SU-DHL-6 (cell line): ENCODE data around the gene ALOXE3.

Source experiments
- H2AFZ ChIP-seq: fragments of 200-600 bp; sonication (generic); 2 replicates; pipeline ENCODE4 v1.6.1; 2014; ENCODE audit warnings: low read depth, mild to moderate bottlenecking, moderate library complexity, mixed read lengths, antibody characterized with exemption, low read length; ENCODE audit not compliant: severe bottlenecking
- H3F3A ChIP-seq: fragments of 200-600 bp; shearing (Covaris generic); 2 replicates; pipeline ENCODE4 v1.6.0; 2016; ENCODE audit warnings: antibody characterized with exemption, mild to moderate bottlenecking; ENCODE audit not compliant: insufficient read depth
- H3K27ac ChIP-seq: fragments of 200-600 bp; sonication (generic); 2 replicates; pipeline ENCODE4 v1.5.1; 2016; ENCODE audit warnings: low read depth, mild to moderate bottlenecking, low read length, moderate library complexity, mixed read lengths
- H3K27me3 ChIP-seq: fragments of 200-600 bp; sonication (generic), shearing (Covaris generic); 2 replicates; pipeline ENCODE4 v1.6.0; 2014; ENCODE audit warnings: mild to moderate bottlenecking, low read length
- H3K36me3 ChIP-seq: fragments of 200-600 bp; sonication (generic); 2 replicates; pipeline ENCODE4 v1.6.1; 2014; ENCODE audit warnings: mild to moderate bottlenecking, low read length, mixed read lengths
- H3K4me2 ChIP-seq: fragments of 300-600, 200-600 bp; shearing (Covaris generic), sonication (generic); 2 replicates; pipeline ENCODE4 v1.6.0; 2014; ENCODE audit warnings: low read length, low read depth, mild to moderate bottlenecking; ENCODE audit not compliant: poor library complexity, severe bottlenecking
- H3K4me3 ChIP-seq: fragments of 200-600 bp; sonication (generic); 2 replicates; pipeline ENCODE4 v1.5.1; 2014; ENCODE audit warnings: antibody characterized with exemption, low read length, mild to moderate bottlenecking, mixed read lengths; ENCODE audit not compliant: insufficient read depth, poor library complexity, severe bottlenecking
- H3K79me2 ChIP-seq: fragments of 200-600 bp; sonication (generic); 2 replicates; pipeline ENCODE4 v1.6.1; 2014; ENCODE audit warnings: mild to moderate bottlenecking, low read length, moderate library complexity; ENCODE audit not compliant: insufficient read depth
- H3K9ac ChIP-seq: fragments of 200-600 bp; sonication (generic); 2 replicates; pipeline ENCODE4 v1.7.0; 2014; ENCODE audit warnings: mild to moderate bottlenecking, low read length
- H3K9me2 ChIP-seq: fragments of 200-600 bp; sonication (generic); replicated peaks from 2 replicates; pipeline ENCODE4 v1.6.1; 2014; ENCODE audit warnings: low read length; ENCODE audit not compliant: insufficient read depth
- H3K9me3 ChIP-seq: fragments of 200-600 bp; sonication (generic); 2 replicates; pipeline ENCODE4 v1.6.1; 2014; ENCODE audit warnings: low read length, mixed read lengths; ENCODE audit not compliant: insufficient read depth
- H4K20me1 ChIP-seq: fragments of 200-600 bp; sonication (generic); 2 replicates; pipeline ENCODE4 v1.6.1; 2014; ENCODE audit warnings: low read depth, mild to moderate bottlenecking, antibody characterized with exemption, low read length, moderate library complexity, mixed read lengths
- EZH2phosphoT487 ChIP-seq: fragments of 200-600 bp; sonication (generic), shearing (Covaris generic); conservative IDR thresholded peaks from 2 replicates; pipeline ENCODE4 v1.6.1; 2018; ENCODE audit warnings: mild to moderate bottlenecking, antibody characterized with exemption, low read length, moderate library complexity, mixed read lengths
- TF ChIP-seq, protein P1 (sequence below): fragments of 200-600 bp; sonication (generic); IDR thresholded peaks from one replicate; pipeline ENCODE4 v1.5.1; 2017; ENCODE audit warnings: antibody characterized with exemption, mild to moderate bottlenecking, low read length, moderate library complexity; ENCODE audit not compliant: insufficient read depth, poor library complexity, severe bottlenecking

Gene ALOXE3

DNA sequence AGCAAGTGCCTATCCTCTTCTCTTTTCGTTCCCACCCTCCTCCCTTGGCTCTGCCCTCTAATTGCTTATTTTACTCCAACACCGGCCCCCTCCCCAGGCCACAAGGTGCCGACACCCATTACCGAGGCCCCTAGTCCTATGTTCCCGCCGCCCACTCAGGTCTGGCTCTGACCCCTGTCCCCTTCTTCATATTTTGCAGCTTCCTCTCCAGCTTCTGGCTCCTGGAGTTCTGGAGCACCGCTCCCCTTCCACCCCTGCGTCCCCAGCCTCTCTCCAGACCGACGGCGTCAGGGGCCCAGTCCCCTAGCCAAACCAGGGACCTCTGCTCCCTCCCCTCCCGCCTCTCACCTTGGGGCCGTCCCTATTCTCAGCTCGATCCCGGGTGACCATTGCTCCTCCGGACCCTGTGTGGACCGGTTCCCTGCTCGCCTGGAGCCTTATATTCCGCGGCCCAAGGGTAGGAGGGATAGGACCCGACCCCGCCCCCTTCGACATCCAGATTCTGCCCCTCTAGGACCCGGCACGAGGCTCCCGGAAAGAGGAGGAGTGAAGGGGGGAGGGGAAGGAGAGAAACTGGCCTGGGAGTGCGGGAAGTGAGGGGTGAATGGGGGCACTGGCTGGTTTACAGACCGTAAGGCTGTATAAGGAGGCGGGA, 5.5 kb upstream of the ALOXE3 start, which contains the start of gene HES7:
Gene HES7, minus strand, starts transcription at position 412 of the 655 bp plus-strand sequence. Its CDS starts 22 bp downstream, at position 390.
- Histone ChIP-seq H3K4me2 (peak within 1 kb of the TSS; percentile 98), H3K36me3 (no peaks in the 10 kb centered on the region), H3K27ac (no peak within 1 kb of the TSS), H3K9me2 (no peaks in the 10 kb centered on the region), H4K20me1 (no peaks in the 10 kb centered on the region), H3K79me2 (no peaks in the 10 kb centered on the region), H3K27me3 (no peaks in the 10 kb centered on the region), H3K4me3 (peak within 1 kb of the TSS; percentile 59), H3F3A (peaks cover 26% of the 10 kb centered on the region), H3K9me3 (no peaks in the 10 kb centered on the region), H2AFZ (no peak within 1 kb of the TSS), H3K9ac (peak within 1 kb of the TSS; percentile 2; the same call in 1 of the 2 replicates)
- no peak for TF ChIP-seq EZH2phosphoT487
- TF ChIP-seq, protein P1, sequence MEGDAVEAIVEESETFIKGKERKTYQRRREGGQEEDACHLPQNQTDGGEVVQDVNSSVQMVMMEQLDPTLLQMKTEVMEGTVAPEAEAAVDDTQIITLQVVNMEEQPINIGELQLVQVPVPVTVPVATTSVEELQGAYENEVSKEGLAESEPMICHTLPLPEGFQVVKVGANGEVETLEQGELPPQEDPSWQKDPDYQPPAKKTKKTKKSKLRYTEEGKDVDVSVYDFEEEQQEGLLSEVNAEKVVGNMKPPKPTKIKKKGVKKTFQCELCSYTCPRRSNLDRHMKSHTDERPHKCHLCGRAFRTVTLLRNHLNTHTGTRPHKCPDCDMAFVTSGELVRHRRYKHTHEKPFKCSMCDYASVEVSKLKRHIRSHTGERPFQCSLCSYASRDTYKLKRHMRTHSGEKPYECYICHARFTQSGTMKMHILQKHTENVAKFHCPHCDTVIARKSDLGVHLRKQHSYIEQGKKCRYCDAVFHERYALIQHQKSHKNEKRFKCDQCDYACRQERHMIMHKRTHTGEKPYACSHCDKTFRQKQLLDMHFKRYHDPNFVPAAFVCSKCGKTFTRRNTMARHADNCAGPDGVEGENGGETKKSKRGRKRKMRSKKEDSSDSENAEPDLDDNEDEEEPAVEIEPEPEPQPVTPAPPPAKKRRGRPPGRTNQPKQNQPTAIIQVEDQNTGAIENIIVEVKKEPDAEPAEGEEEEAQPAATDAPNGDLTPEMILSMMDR, result no peak

DNA sequence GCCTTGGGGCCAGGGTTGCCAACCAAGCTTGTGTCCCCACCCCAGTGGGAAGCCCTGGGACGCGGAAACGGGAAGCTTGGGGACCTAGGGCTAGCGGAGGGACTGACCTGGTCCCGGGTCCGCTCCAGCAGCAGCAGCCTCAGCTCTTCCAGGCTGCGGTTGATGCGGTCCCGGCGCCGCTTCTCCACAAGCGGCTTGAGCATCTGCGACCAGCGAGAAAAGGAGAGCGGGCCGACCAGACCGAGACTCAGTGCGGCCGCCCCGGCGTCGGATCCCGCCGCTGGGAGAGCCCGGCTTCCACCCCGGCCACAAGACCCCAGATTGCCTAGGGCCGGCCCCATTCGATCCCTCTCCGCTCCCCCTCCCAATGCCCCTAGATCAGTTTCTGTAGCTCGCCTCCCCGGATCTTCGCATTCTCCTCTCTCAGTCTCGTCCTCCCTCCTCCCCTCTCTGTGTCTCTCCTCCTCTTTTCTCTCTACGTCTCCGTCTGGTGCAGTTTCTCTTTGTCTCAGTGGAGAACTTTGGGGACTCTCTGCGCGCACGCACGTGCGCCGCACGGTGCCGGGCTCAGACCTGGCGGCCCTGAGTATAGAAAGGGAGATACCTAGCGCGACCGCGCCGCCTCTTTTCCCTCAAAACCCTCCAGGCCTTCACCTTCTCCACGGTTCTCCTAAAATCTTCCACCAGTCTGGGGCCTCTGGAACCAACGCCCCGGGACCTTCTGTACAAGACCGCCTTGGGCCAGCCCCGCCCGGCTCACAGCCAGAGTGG, 4.8 kb upstream of the ALOXE3 start:
- TF ChIP-seq, protein P1, result no peak
- no peak for TF ChIP-seq EZH2phosphoT487
- Histone ChIP-seq H2AFZ (no peak overlapping the region), H3K9ac (peak overlapping the region; percentile 2; the same call in 1 of the 2 replicates), H3K79me2 (no peaks in the 10 kb centered on the region), H3K27me3 (no peaks in the 10 kb centered on the region), H3K4me3 (peak overlapping the region; percentile 59), H3K27ac (no peak overlapping the region), H3F3A (peaks cover 27% of the 10 kb centered on the region), H3K9me2 (no peaks in the 10 kb centered on the region), H4K20me1 (no peaks in the 10 kb centered on the region), H3K4me2 (peak overlapping the region; percentile 98), H3K9me3 (no peaks in the 10 kb centered on the region), H3K36me3 (no peaks in the 10 kb centered on the region)

DNA sequence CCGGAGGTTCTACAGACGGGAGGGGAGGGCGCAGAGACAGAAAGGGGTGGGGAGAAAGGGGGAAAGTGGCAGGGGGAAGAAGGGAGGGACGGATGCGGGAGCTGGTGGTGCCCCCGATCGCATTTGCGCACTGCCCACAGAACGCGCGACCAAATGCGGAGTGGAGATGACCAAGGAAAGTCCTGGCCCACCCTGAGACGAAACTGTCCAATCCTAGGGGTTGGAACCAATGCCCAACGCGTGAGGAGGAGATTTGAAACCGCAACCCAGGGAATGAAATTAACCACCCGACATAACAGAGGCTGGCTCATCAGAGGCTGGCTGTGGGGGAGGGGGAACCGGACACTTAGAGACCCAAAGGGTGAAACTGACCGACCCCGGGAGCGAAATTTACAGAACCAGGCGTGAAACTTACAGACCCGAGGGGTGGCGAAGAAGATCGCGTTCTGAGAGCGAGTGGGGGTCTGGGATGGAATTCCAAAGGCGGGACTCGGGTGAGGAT, 4.2 kb upstream of the ALOXE3 start:
- peak overlapping the region; percentile 59 for H3K4me3 ChIP-seq
- no peaks in the 10 kb centered on the region for H3K9me2 ChIP-seq
- no peaks in the 10 kb centered on the region for H4K20me1 ChIP-seq
- TF ChIP-seq EZH2phosphoT487, result no peak
- TF ChIP-seq, protein P1, result no peak
- H3K27me3 ChIP-seq, result no peaks in the 10 kb centered on the region
- H3K9ac ChIP-seq, result peak overlapping the region; percentile 48; the same call in 1 of the 2 replicates
- H3K27ac ChIP-seq, result no peak overlapping the region
- no peaks in the 10 kb centered on the region for H3K79me2 ChIP-seq
- peaks cover 27% of the 10 kb centered on the region for H3F3A ChIP-seq
- H3K4me2 ChIP-seq, result peak overlapping the region; percentile 98
- H3K9me3 ChIP-seq, result no peaks in the 10 kb centered on the region
- H3K36me3 ChIP-seq, result no peaks in the 10 kb centered on the region
- H2AFZ ChIP-seq, result no peak overlapping the region
